SK-MEL-5 (cell line): ENCODE results near the gene DNTTIP2. TPM values are rescaled to one million over a fixed set of nuclear protein-coding genes. Genes with fewer than 3 reads are reported as not detected.
"Not testable (repeated sequence)": the region's sequence is repeated elsewhere in the genome, so short reads cannot be mapped to it uniquely, and the experiment has no call there.

Source experiments
- DNase-seq: peaks from one replicate; pipeline ENCODE4 v3.0.0-alpha.2; 2016; ENCODE audit warnings: low read depth, low spot score
- in situ Hi-C: cut with HindIII; loops from 2 replicates; pipeline ENCODE4 v1.10.0; 2016; ENCODE audit warnings: low sequenced_read_pairs, high pct_unique_total_duplicates, low pct_unique_long_range_greater_than_20kb
- polyA plus RNA-seq, 2 experiments: library from polyadenylated mRNA; depleted of rRNA; stranded (reverse); fragments of >200 nt; gene quantifications; 2 replicates each; pipeline ENCODE4 v1.2.3, GENCODE V29; 2015
- total RNA-seq: library from RNA; depleted of rRNA; stranded (reverse); fragments of >200 nt; shearing (Covaris generic); gene quantifications from 2 replicates; pipeline ENCODE4 v1.2.3, GENCODE V29; 2014; rRNA removed

The DNTTIP2 gene
- total RNA-seq = 40.9 and 42.2 TPM in 2 replicates
- polyA plus RNA-seq (2015; cell fraction: cytosol; rRNA removed) = 29.7 and 34.0 TPM in 2 replicates
- polyA plus RNA-seq (2015; cell fraction: nucleus; rRNA removed) = 64.0 and 69.5 TPM in 2 replicates

GRCh38 chr1:93878889-93879586, at the start of gene DNTTIP2:
TSS of gene DNTTIP2 (minus strand) at chr1:93879206. CDS start at chr1:93879148, 58 bp downstream.
- peak; percentile 91 for DNase-seq
- in situ Hi-C loops = no loop called here

GRCh38 chr1:93925206-93925605, 46.2 kb upstream of the DNTTIP2 start:
- in situ Hi-C loops = no loop called here
- no peak for DNase-seq

- DNase-seq = no peak
- in situ Hi-C loops = no loop called here
Measured at GRCh38 chr1:93919780-93920179, 40.8 kb upstream of the DNTTIP2 start.

- DNase-seq = no peak
- in situ Hi-C loops = no loop called here
Measured at GRCh38 chr1:93917302-93917701, 38.3 kb upstream of the DNTTIP2 start.

GRCh38 chr1:93910880-93911279, 31.9 kb upstream of the DNTTIP2 start:
- DNase-seq, in situ Hi-C loops: not testable (repeated sequence)

- DNase-seq = no peak
- in situ Hi-C loops = no loop called here
Measured at GRCh38 chr1:93910305-93910704, 31.3 kb upstream of the DNTTIP2 start.

GRCh38 chr1:93909146-93910050, 30.4 kb upstream of the DNTTIP2 start, which contains the start of gene GCLM:
TSS of gene GCLM (minus strand) at chr1:93909430. CDS start at chr1:93909163, 267 bp downstream.
- in situ Hi-C loops = no loop called here
- DNase-seq = peak; percentile 84

GRCh38 chr1:93908394-93909145, 29.6 kb upstream of the DNTTIP2 start:
- in situ Hi-C loops = no loop called here
- DNase-seq = peak; percentile 7

- in situ Hi-C loops = no loop called here
Measured at GRCh38 chr1:93907718-93908117, 28.7 kb upstream of the DNTTIP2 start.

GRCh38 chr1:93906480-93906879, 27.5 kb upstream of the DNTTIP2 start:
- no peak for DNase-seq
- in situ Hi-C loops = no loop called here

More at GRCh38 chr1:93907718-93908117, 28.7 kb upstream of the DNTTIP2 start:
- DNase-seq = peak; percentile 26

GRCh38 chr1:93905734-93906133, 26.7 kb upstream of the DNTTIP2 start:
- no peak for DNase-seq
- in situ Hi-C loops = no loop called here

- in situ Hi-C loops = no loop called here
Measured at GRCh38 chr1:93905051-93905450, 26.0 kb upstream of the DNTTIP2 start.

GRCh38 chr1:93904228-93904627, 25.2 kb upstream of the DNTTIP2 start:
- in situ Hi-C loops = no loop called here
- no peak for DNase-seq

More at GRCh38 chr1:93905051-93905450, 26.0 kb upstream of the DNTTIP2 start:
- no peak for DNase-seq

- DNase-seq = no peak
- in situ Hi-C loops = no loop called here
Measured at GRCh38 chr1:93900723-93901504, 21.9 kb upstream of the DNTTIP2 start.

- no peak for DNase-seq
- in situ Hi-C loops = no loop called here
Measured at GRCh38 chr1:93899543-93900207, 20.7 kb upstream of the DNTTIP2 start.

GRCh38 chr1:93888900-93889299, 9.9 kb upstream of the DNTTIP2 start:
- DNase-seq = no peak
- in situ Hi-C loops = no loop called here
